Panc1 (cell line): Measurements from ENCODE around the gene MALSU1. TPM values are rescaled to one million over a fixed set of nuclear protein-coding genes. Genes with fewer than 3 reads are reported as not detected.

Experiments used
- ATAC-seq: fragments of 200-7000 bp; cut with Tn5 transposase; 2 replicates; pipeline ENCODE4 v1.9.1; 2020; ENCODE audit warnings: mild to moderate bottlenecking, moderate library complexity
- BruUV-seq: library from RNA; stranded (reverse); fragments of 400-500 nt; replicated peaks from 2 replicates; lab custom pipeline; 2021; lab: Mats Ljungman, UMichigan
- CTCF ChIA-PET: fragments of 300-600 bp; sonication (Branson Sonifier 250); formaldehyde crosslinking; loops from one replicate; lab custom pipeline; 2022; ENCODE audit warnings: antibody characterized with exemption; lab: Charles Lee
- POLR2A ChIA-PET: fragments of 300-600 bp; sonication (Branson Sonifier 250); formaldehyde crosslinking; loops from one replicate; lab custom pipeline; 2022; ENCODE audit warnings: antibody characterized with exemption; lab: Charles Lee
- DNase-seq: peaks from one replicate; pipeline ENCODE4 v3.0.0-alpha.2; 2010; ENCODE audit warnings: low read depth, low spot score
- H3K27ac ChIP-seq: 2 replicates; pipeline ENCODE4 v1.5.1; 2011; ENCODE audit warnings: mild to moderate bottlenecking, low read length, inconsistent platforms
- H3K27me3 ChIP-seq: fragments of 200-500 bp; sonication (Bioruptor generic); 2 replicates; pipeline ENCODE4 v1.6.0; 2014; ENCODE audit warnings: low read length, inconsistent platforms; ENCODE audit not compliant: control insufficient read depth, insufficient read depth
- H3K36me3 ChIP-seq: fragments of 200-500 bp; sonication (Bioruptor generic); 2 replicates; pipeline ENCODE4 v1.5.1; 2014; ENCODE audit warnings: inconsistent platforms, mild to moderate bottlenecking, low read length, moderate library complexity; ENCODE audit not compliant: control insufficient read depth, insufficient read depth
- H3K4me1 ChIP-seq: 2 replicates; pipeline ENCODE4 v1.5.1; 2011; ENCODE audit warnings: inconsistent platforms, mild to moderate bottlenecking, low read length, moderate library complexity; ENCODE audit not compliant: control insufficient read depth, insufficient read depth
- H3K4me3 ChIP-seq, 2 experiments: 2 replicates each; pipeline ENCODE4 v1.5.1; 2011 to 2012; ENCODE audit warnings: low read depth in 2 of 2, low read length in 2 of 2, mild to moderate bottlenecking in 2 of 2, inconsistent platforms in 1 of 2, moderate library complexity in 1 of 2
- H3K9me3 ChIP-seq: fragments of 200-500 bp; sonication (Bioruptor generic); 2 replicates; pipeline ENCODE4 v1.5.1; 2014; ENCODE audit warnings: low read depth, mild to moderate bottlenecking, inconsistent platforms, low read length, moderate library complexity; ENCODE audit not compliant: control insufficient read depth, insufficient read depth
- POLR2AphosphoS5 ChIP-seq: IDR thresholded peaks from 2 replicates; pipeline ENCODE4 v1.6.1; 2012; ENCODE audit warnings: mild to moderate bottlenecking, low read depth, low read length, moderate library complexity
- REST ChIP-seq, 2 experiments: IDR thresholded peaks; 2 replicates each; pipeline ENCODE4 v1.6.1; 2011 to 2012; ENCODE audit warnings: low read depth in 2 of 2, control low read depth in 1 of 2, low read length in 1 of 2, mild to moderate bottlenecking in 1 of 2, moderate library complexity in 1 of 2; ENCODE audit not compliant: insufficient read depth in 1 of 2
- SIN3A ChIP-seq: IDR thresholded peaks from 2 replicates; pipeline ENCODE4 v1.6.1; 2012; ENCODE audit warnings: low read depth, mild to moderate bottlenecking, low read length, moderate library complexity, borderline replicate concordance; ENCODE audit not compliant: insufficient read depth
- TCF7L2 ChIP-seq: IDR thresholded peaks from 2 replicates; pipeline ENCODE4 v1.6.1; 2011; ENCODE audit warnings: mild to moderate bottlenecking, low read depth, low read length, inconsistent platforms
- in situ Hi-C: cut with HindIII; loops from 2 replicates; pipeline ENCODE4 v1.10.0; 2016; ENCODE audit warnings: low sequenced_read_pairs, low pct_unique_long_range_greater_than_20kb
- intact Hi-C: fragments of 100-400 bp; cut with micrococcal nuclease; formaldehyde crosslinking; loops from one replicate; pipeline ENCODE4 v1.10.0; 2022; ENCODE audit not compliant: unreplicated experiment
- total RNA-seq: library from RNA; stranded (reverse); gene quantifications from one replicate; pipeline ENCODE4 v1.2.1, GENCODE V29; 2021; ENCODE audit not compliant: unreplicated experiment
- TF ChIP-seq, protein P1 (sequence below): fragments of 450-650 bp; IDR thresholded peaks from 2 replicates; pipeline ENCODE4 v1.5.1; 2017; ENCODE audit warnings: mild to moderate bottlenecking

The MALSU1 gene
- total RNA-seq, 1 experiment from 2014 or later = 111 TPM

GRCh38 chr7:23273141-23273599, 26.0 kb upstream of the MALSU1 start:
- H3K4me1 ChIP-seq = peaks cover 11% of the 10 kb centered on the region
- peak overlapping the region; percentile 12 to 28; a peak in 3 of 4 replicates for H3K4me3 ChIP-seq
- intact Hi-C loops = loop anchor here (2.0 to 10.0 kb wide), 4 partner anchors 84 to 442 kb away; partner anchors contain the start of genes IGF2BP3 and STK31
- ChIA-PET CTCF (interaction anchor here (0.6 to 1.5 kb wide), 20 partner anchors 9 to 475 kb away, joined by 3 to 24 read pairs (median 4); no protein-coding TSS in a partner anchor), POLR2A (interaction anchor here (0.7 kb wide), 2 partner anchors 19 to 196 kb away, joined by 4 to 9 read pairs; no protein-coding TSS in a partner anchor)
- H3K27me3 ChIP-seq = no peaks in the 10 kb centered on the region
- peak; percentile 98 for ATAC-seq
- in situ Hi-C loops = no loop called here
- no TSS peak for BruUV-seq
- no peaks in the 10 kb centered on the region for H3K9me3 ChIP-seq
- TF ChIP-seq, protein P1, sequence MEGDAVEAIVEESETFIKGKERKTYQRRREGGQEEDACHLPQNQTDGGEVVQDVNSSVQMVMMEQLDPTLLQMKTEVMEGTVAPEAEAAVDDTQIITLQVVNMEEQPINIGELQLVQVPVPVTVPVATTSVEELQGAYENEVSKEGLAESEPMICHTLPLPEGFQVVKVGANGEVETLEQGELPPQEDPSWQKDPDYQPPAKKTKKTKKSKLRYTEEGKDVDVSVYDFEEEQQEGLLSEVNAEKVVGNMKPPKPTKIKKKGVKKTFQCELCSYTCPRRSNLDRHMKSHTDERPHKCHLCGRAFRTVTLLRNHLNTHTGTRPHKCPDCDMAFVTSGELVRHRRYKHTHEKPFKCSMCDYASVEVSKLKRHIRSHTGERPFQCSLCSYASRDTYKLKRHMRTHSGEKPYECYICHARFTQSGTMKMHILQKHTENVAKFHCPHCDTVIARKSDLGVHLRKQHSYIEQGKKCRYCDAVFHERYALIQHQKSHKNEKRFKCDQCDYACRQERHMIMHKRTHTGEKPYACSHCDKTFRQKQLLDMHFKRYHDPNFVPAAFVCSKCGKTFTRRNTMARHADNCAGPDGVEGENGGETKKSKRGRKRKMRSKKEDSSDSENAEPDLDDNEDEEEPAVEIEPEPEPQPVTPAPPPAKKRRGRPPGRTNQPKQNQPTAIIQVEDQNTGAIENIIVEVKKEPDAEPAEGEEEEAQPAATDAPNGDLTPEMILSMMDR = peak; percentile 99
- TF ChIP-seq TCF7L2 (no peak), REST (IDR thresholded peaks at IDR 0.05; ENCODE audit: insufficient read depth in 1 of 2, low read depth in 2 of 2, low read length in 1 of 2) (no peak; a peak in 1 of 4 replicates), SIN3A (0 out of 2 replicates have a peak, but pooled peaks have one; percentile 55), POLR2AphosphoS5 (no peak)
- H3K27ac ChIP-seq = 0 out of 2 replicates have a peak overlapping the region, but pooled peaks have one; percentile 17
- DNase-seq = peak; percentile 87
- H3K36me3 ChIP-seq = no peaks in the 10 kb centered on the region

GRCh38 chr7:23275912-23276311, 23.2 kb upstream of the MALSU1 start:
- ChIA-PET POLR2A (no interaction called here), CTCF (interaction anchor here (1.3 kb wide), 1 partner anchor 18 kb away, joined by 4 read pairs; no protein-coding TSS in a partner anchor)
- DNase-seq = no peak
- ATAC-seq = no peak
- no peaks in the 10 kb centered on the region for H3K9me3 ChIP-seq
- no peaks in the 10 kb centered on the region for H3K27me3 ChIP-seq
- TF ChIP-seq SIN3A (no peak), TCF7L2 (no peak), POLR2AphosphoS5 (no peak), REST (IDR thresholded peaks at IDR 0.05; ENCODE audit: insufficient read depth in 1 of 2, low read depth in 2 of 2, low read length in 1 of 2) (no peak)
- TF ChIP-seq, protein P1 = no peak
- H3K27ac ChIP-seq = no peak overlapping the region
- peaks cover 11% of the 10 kb centered on the region for H3K4me1 ChIP-seq
- BruUV-seq = no TSS peak
- H3K36me3 ChIP-seq = no peaks in the 10 kb centered on the region
- H3K4me3 ChIP-seq = no peak overlapping the region
- intact Hi-C loops = loop anchor here (10.0 kb wide), 2 partner anchors 199 to 439 kb away; partner anchors contain the start of genes IGF2BP3 and STK31
- in situ Hi-C loops = no loop called here
